Upper lobe of left lung (tissue), 6 donors: ENCODE data around the gene SYNDIG1L. TPM values are rescaled to one million over a fixed set of nuclear protein-coding genes. Genes with fewer than 3 reads are reported as not detected.
A peak's percentile ranks its signal among the peaks of the same experiment; 100 is the strongest.

ENCODE experiments used
- ATAC-seq, 2 donors: fragments of 200-7000 bp; cut with Tn5 transposase; one replicate each; pipeline ENCODE4 v1.9.1; 2022; ENCODE audit warnings: mild to moderate bottlenecking in 2 of 2, moderate library complexity in 2 of 2; ENCODE audit not compliant: low FRiP score in 2 of 2
- DNase-seq, 2 donors: peaks; one replicate each; pipeline ENCODE4 v3.0.0-alpha.2; 2019 to 2020
- H3K27ac ChIP-seq, 4 donors: fragments of 200-600 bp; sonication (generic); one replicate each; pipeline ENCODE4 v1.5.1; 2016 to 2019
- H3K27me3 ChIP-seq, 4 donors: fragments of 200-600 bp; sonication (generic); one replicate each; pipeline ENCODE4 v1.5.1; 2017 to 2019
- H3K36me3 ChIP-seq, 4 donors: fragments of 200-600 bp; sonication (generic); one replicate each; pipeline ENCODE4 v1.5.1; 2016 to 2019
- H3K4me1 ChIP-seq, 4 donors: fragments of 200-600 bp; sonication (generic); one replicate each; pipeline ENCODE4 v1.5.1; 2018 to 2019
- H3K4me3 ChIP-seq, 4 donors: fragments of 200-600 bp; sonication (generic); one replicate each; pipeline ENCODE4 v1.5.1; 2017 to 2019; ENCODE audit warnings: mild to moderate bottlenecking in 2 of 4, moderate library complexity in 1 of 4
- H3K9me3 ChIP-seq, 4 donors: fragments of 200-600 bp; sonication (generic); one replicate each; pipeline ENCODE4 v1.5.1; 2018 to 2019
- CTCF ChIP-seq, 6 experiments: fragments of 450-650 bp in 4 of 6; fragments of 200-600 bp in 2 of 6; sonication (generic) in 2 of 6; IDR thresholded peaks; one replicate each; pipeline ENCODE4 v1.5.1; 2016 to 2019; ENCODE audit warnings: antibody characterized with exemption in 6 of 6
- EP300 ChIP-seq, 4 donors: sonication (generic); formaldehyde crosslinking; IDR thresholded peaks; one replicate each; pipeline ENCODE4 v1.5.1; 2017; ENCODE audit warnings: antibody characterized with exemption in 4 of 4, control low read depth in 2 of 4
- POLR2A ChIP-seq, 4 donors: fragments of 450-650 bp; IDR thresholded peaks; one replicate each; pipeline ENCODE4 v1.5.1; 2016 to 2017; ENCODE audit warnings: antibody characterized with exemption in 4 of 4, mild to moderate bottlenecking in 2 of 4
- POLR2AphosphoS5 ChIP-seq, 2 donors: sonication (generic); formaldehyde crosslinking; IDR thresholded peaks; one replicate each; pipeline ENCODE4 v1.5.1; 2017; ENCODE audit warnings: antibody characterized with exemption in 2 of 2
- WGBS, 2 donors: methylation state at CpG; one replicate each; pipeline ENCODE4 v1.1.5; 2017 to 2018; 5-methylcytosine and 5-hydroxymethylcytosine counted together
- total RNA-seq, 6 donors: library from RNA; depleted of rRNA in 4 of 6; stranded (reverse); fragments of >200 nt in 4 of 6; gene quantifications; one replicate each; pipeline versions ENCODE4 v1.1.0 to v1.2.1, GENCODE V29; 2016 to 2021
- donor health status: DM: no; HTN: no; CAD: no; lungs with moderate emphysema.
- donor health status: DM: no; HTN: yes; CAD: no; lungs with severe emphysema.

SYNDIG1L gene
- total RNA-seq, 6 donors from 2014 or later = 0.88 to 10.5 (median 2.8) TPM

DNA sequence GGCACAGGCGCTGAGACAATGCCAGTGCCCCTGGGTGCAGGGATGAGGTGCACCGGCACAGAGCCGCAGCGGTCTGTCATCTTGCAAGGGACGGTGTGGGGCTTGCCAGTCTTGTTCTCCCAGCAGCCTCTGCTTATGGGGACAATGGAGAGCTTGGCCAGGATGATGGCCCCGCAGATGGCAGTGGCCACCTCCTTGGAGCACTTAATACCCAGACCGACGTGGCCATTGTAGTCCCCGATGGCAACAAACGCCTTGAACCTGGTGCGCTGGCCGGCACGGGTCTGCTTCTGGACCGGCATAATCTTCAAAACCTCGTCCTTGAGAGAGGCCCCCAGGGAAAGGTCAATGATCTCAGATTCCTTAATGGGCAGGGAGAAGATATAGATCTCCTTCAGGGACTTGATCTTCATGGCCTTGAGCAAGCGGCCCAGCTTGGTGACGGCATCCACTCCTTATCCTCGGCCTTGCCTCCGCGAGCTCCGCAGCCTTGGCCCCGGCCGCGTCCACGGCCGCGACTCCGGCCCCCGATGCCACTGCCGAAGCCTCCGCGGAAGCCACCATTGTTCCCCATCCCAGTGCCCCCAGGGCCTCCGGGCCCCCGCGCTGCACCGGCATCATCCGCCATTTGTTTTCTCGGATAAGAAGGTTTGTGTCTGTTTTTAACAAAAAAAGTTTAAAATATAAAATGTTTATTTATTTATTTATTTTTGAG is 47.9 kb downstream of the SYNDIG1L start:
- DNase-seq (peak in 1 of 2 donors; percentile 82), ATAC-seq (no peak)
- Histone ChIP-seq H3K9me3 (no peaks in the 10 kb centered on the region), H3K27me3 (no peaks in the 10 kb centered on the region), H3K4me3 (no peak overlapping the region), H3K36me3 (no peaks in the 10 kb centered on the region), H3K27ac (no peak overlapping the region), H3K4me1 (no peaks in the 10 kb centered on the region)
- TF ChIP-seq POLR2A (IDR thresholded peaks at IDR 0.05) (no peak), CTCF (IDR thresholded peaks at IDR 0.05) (no peak), POLR2AphosphoS5 (IDR thresholded peaks at IDR 0.05) (no peak), EP300 (IDR thresholded peaks at IDR 0.05) (no peak)
- WGBS, 2 donors = 92 to 99% methylated on average over 29 to 34 of the region's 38 CpGs

GRCh38 chr14:74368441-74368840 is 57.6 kb downstream of the SYNDIG1L start:
- no peak for ATAC-seq
- no peaks in the 10 kb centered on the region for H3K4me1 ChIP-seq
- no peak overlapping the region for H3K27ac ChIP-seq
- H3K36me3 ChIP-seq = no peaks in the 10 kb centered on the region
- H3K4me3 ChIP-seq = no peak overlapping the region
- no peaks in the 10 kb centered on the region for H3K9me3 ChIP-seq
- TF ChIP-seq POLR2A (IDR thresholded peaks at IDR 0.05) (no peak), EP300 (IDR thresholded peaks at IDR 0.05) (no peak), CTCF (IDR thresholded peaks at IDR 0.05) (no peak), POLR2AphosphoS5 (IDR thresholded peaks at IDR 0.05) (no peak)
- WGBS, 2 donors = 80 to 90% methylated on average over 8 of the region's 8 CpGs
- no peaks in the 10 kb centered on the region for H3K27me3 ChIP-seq
- DNase-seq = no peak

DNA sequence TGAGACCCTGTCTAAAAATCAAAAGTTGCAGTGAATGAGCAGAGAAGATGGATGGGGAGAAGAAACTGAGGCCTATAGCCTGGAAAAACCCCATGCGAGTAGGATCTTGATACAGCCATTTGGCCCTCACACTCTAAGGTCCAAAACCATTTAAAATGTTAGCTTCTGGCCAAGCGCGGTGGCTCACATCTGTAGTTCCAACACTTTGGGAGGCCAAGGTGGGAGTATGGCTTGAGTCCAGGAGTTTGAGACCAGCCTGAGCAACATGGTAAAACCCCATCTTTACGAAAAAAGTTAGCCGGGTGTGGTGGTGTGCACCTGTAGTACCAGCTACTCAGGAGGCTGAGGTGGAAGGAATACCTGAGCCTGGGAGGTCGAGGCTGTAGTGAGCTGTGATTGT is 58.0 kb downstream of the SYNDIG1L start:
- ATAC-seq = no peak
- Histone ChIP-seq H3K9me3 (no peaks in the 10 kb centered on the region), H3K4me3 (no peak overlapping the region), H3K36me3 (no peaks in the 10 kb centered on the region), H3K4me1 (no peaks in the 10 kb centered on the region), H3K27ac (no peak overlapping the region), H3K27me3 (no peaks in the 10 kb centered on the region)
- DNase-seq = no peak
- 89 to 95% methylated on average over 6 of the region's 6 CpGs for WGBS, 2 donors
- TF ChIP-seq POLR2AphosphoS5 (IDR thresholded peaks at IDR 0.05) (no peak), POLR2A (IDR thresholded peaks at IDR 0.05) (no peak), EP300 (IDR thresholded peaks at IDR 0.05) (no peak), CTCF (IDR thresholded peaks at IDR 0.05) (no peak)

GRCh38 chr14:74364271-74364880 is 61.6 kb downstream of the SYNDIG1L start:
- ATAC-seq (no peak), DNase-seq (no peak)
- peaks cover 0 to 3% (median 2%) of the 10 kb centered on the region in 4 donors for H3K4me1 ChIP-seq
- no peak overlapping the region for H3K4me3 ChIP-seq
- no peaks in the 10 kb centered on the region for H3K9me3 ChIP-seq
- H3K36me3 ChIP-seq = no peaks in the 10 kb centered on the region
- 87 to 98% methylated on average over 5 to 6 of the region's 7 CpGs for whole genome bisulfite sequencing, 2 donors
- TF ChIP-seq POLR2AphosphoS5 (IDR thresholded peaks at IDR 0.05) (no peak), POLR2A (IDR thresholded peaks at IDR 0.05) (no peak), EP300 (IDR thresholded peaks at IDR 0.05) (no peak), CTCF (IDR thresholded peaks at IDR 0.05) (no peak)
- no peaks in the 10 kb centered on the region for H3K27me3 ChIP-seq
- H3K27ac ChIP-seq = no peak overlapping the region
